H1 (cell line): ENCODE data around the gene DGKI. TPM values are rescaled to one million over a fixed set of nuclear protein-coding genes. Genes with fewer than 3 reads are reported as not detected.

ENCODE experiments used
- CTCF ChIA-PET: fragments of 300-600 bp; sonication (Branson Sonifier 250); formaldehyde crosslinking; loops from one replicate; lab custom pipeline; 2021; ENCODE audit not compliant: partially characterized antibody; lab: Charles Lee
- POLR2A ChIA-PET: fragments of 300-600 bp; sonication (Branson Sonifier 250); formaldehyde crosslinking; loops from one replicate; lab custom pipeline; 2021; ENCODE audit warnings: inconsistent platforms; ENCODE audit not compliant: partially characterized antibody; lab: Charles Lee
- DNase-seq, 2 experiments: peaks; one replicate each; pipeline versions ENCODE4 v3.0.0 to v3.0.0-alpha.2; 2010 to 2022; ENCODE audit warnings: low spot score in 2 of 2, low read depth in 1 of 2, mixed read lengths in 1 of 2
- FAIRE-seq: peaks from 2 replicates; lab custom pipeline; 2011; peaks lifted over from hg19 to GRCh38; lab: Jason Lieb, UNC
- H2AFZ ChIP-seq: 2 replicates; pipeline ENCODE4 v1.8.1; 2012; ENCODE audit warnings: low read length, inconsistent platforms
- H2AK5ac ChIP-seq: 2 replicates; pipeline ENCODE4 v1.6.1; 2013; ENCODE audit warnings: low read depth, low read length
- H2BK120ac ChIP-seq: replicated peaks from 2 replicates; pipeline ENCODE3; 2013; ENCODE audit warnings: low read depth, low read length, inconsistent platforms
- H2BK12ac ChIP-seq: 2 replicates; pipeline ENCODE4 v1.6.1; 2013; ENCODE audit warnings: low read depth, low read length
- H2BK15ac ChIP-seq: 2 replicates; pipeline ENCODE4 v1.6.1; 2013; ENCODE audit warnings: low read length
- H2BK20ac ChIP-seq: 2 replicates; pipeline ENCODE4 v1.6.1; 2013; ENCODE audit warnings: low read length
- H2BK5ac ChIP-seq: 2 replicates; pipeline ENCODE4 v1.6.1; 2013; ENCODE audit warnings: low read depth, low read length
- H3K14ac ChIP-seq: 2 replicates; pipeline ENCODE4 v1.6.1; 2013; ENCODE audit warnings: inconsistent platforms; ENCODE audit not compliant: insufficient read length
- H3K18ac ChIP-seq: 2 replicates; pipeline ENCODE4 v1.6.1; 2013; ENCODE audit warnings: low read length; ENCODE audit errors: extremely low read depth
- H3K23ac ChIP-seq: 2 replicates; pipeline ENCODE4 v1.6.1; 2013; ENCODE audit warnings: inconsistent platforms; ENCODE audit not compliant: insufficient read length
- H3K23me2 ChIP-seq: 2 replicates; pipeline ENCODE4 v1.6.1; 2013; ENCODE audit warnings: low read depth, low read length
- H3K27ac ChIP-seq: 2 replicates; pipeline ENCODE4 v1.6.1; 2011; ENCODE audit warnings: low read depth, low read length, inconsistent platforms
- H3K27me3 ChIP-seq, 4 experiments: replicated peaks in 1 of 4; 1 replicate in 1 of 4; 2 replicates in 3 of 4; pipeline versions ENCODE4 v1.6.1 to v1.8.1; 2011 to 2013; ENCODE audit warnings: low read length in 3 of 4, mild to moderate bottlenecking in 3 of 4, inconsistent platforms in 2 of 4, mixed read lengths in 2 of 4, moderate library complexity in 1 of 4; ENCODE audit not compliant: control insufficient read depth in 3 of 4, insufficient read depth in 3 of 4; ENCODE audit errors: extremely low read depth in 1 of 4
- H3K36me3 ChIP-seq, 4 experiments: 2 replicates each; pipeline versions ENCODE4 v1.6.1 to v1.8.1; 2011 to 2013; ENCODE audit warnings: mild to moderate bottlenecking in 4 of 4, low read length in 3 of 4, moderate library complexity in 2 of 4, control low read depth in 1 of 4, inconsistent platforms in 1 of 4; ENCODE audit not compliant: insufficient read depth in 4 of 4, control insufficient read depth in 2 of 4
- H3K4ac ChIP-seq: replicated peaks from 2 replicates; pipeline ENCODE3; 2013; ENCODE audit warnings: low read length, low read depth, mixed read lengths, inconsistent platforms; ENCODE audit not compliant: insufficient read length
- H3K4me1 ChIP-seq, 4 experiments: replicated peaks in 1 of 4; 1 replicate in 1 of 4; 2 replicates in 3 of 4; pipeline versions ENCODE4 v1.6.1 to v1.8.1; 2011 to 2013; ENCODE audit warnings: low read length in 3 of 4, inconsistent platforms in 2 of 4, mixed read lengths in 1 of 4; ENCODE audit not compliant: insufficient read depth in 4 of 4, control insufficient read depth in 3 of 4
- H3K4me2 ChIP-seq, 2 experiments: 2 replicates each; pipeline versions ENCODE4 v1.6.1 to v1.8.1; 2011 to 2013; ENCODE audit warnings: low read depth in 2 of 2, low read length in 2 of 2, control low read depth in 1 of 2, inconsistent platforms in 1 of 2, mild to moderate bottlenecking in 1 of 2; ENCODE audit not compliant: insufficient read depth in 1 of 2
- H3K4me3 ChIP-seq, 4 experiments: fragments of 200-600, 300-600 bp in 1 of 4; sonication (generic), shearing (Covaris generic), sonication (Bioruptor Twin) in 1 of 4; 2 replicates each; pipeline versions ENCODE4 v1.5.1 to v1.8.1; 2011 to 2016; ENCODE audit warnings: low read length in 4 of 4, low read depth in 3 of 4, control low read depth in 2 of 4, inconsistent platforms in 2 of 4, mild to moderate bottlenecking in 2 of 4, mixed read lengths in 1 of 4, moderate library complexity in 1 of 4; ENCODE audit not compliant: insufficient read depth in 2 of 4; ENCODE audit errors: extremely low read depth in 1 of 4
- H3K56ac ChIP-seq: replicated peaks from 2 replicates; pipeline ENCODE3; 2013; ENCODE audit warnings: low read depth, mild to moderate bottlenecking, mixed read lengths, low read length, inconsistent platforms; ENCODE audit not compliant: insufficient read length
- H3K79me1 ChIP-seq: 2 replicates; pipeline ENCODE4 v1.6.1; 2013; ENCODE audit warnings: low read depth, low read length, control low read depth
- H3K79me2 ChIP-seq, 2 experiments: 2 replicates each; pipeline versions ENCODE4 v1.6.1 to v1.8.1; 2012 to 2013; ENCODE audit warnings: low read length in 2 of 2, mild to moderate bottlenecking in 2 of 2, inconsistent platforms in 1 of 2; ENCODE audit not compliant: insufficient read depth in 2 of 2, control insufficient read depth in 1 of 2
- H3K9ac ChIP-seq, 4 experiments: replicated peaks in 1 of 4; 1 replicate in 1 of 4; 2 replicates in 3 of 4; pipeline versions ENCODE4 v1.6.1 to v1.8.1; 2011 to 2013; ENCODE audit warnings: low read depth in 3 of 4, low read length in 3 of 4, control low read depth in 2 of 4, mild to moderate bottlenecking in 2 of 4, moderate library complexity in 2 of 4, inconsistent platforms in 1 of 4; ENCODE audit errors: extremely low read depth in 1 of 4
- H3K9me3 ChIP-seq, 2 experiments: 2 replicates each; pipeline versions ENCODE4 v1.6.1 to v1.8.1; 2012 to 2013; ENCODE audit warnings: mild to moderate bottlenecking in 2 of 2, moderate library complexity in 2 of 2, control low read depth in 1 of 2, inconsistent platforms in 1 of 2, low read depth in 1 of 2, low read length in 1 of 2, mixed read lengths in 1 of 2; ENCODE audit not compliant: insufficient read depth in 2 of 2
- H4K20me1 ChIP-seq, 2 experiments: replicated peaks in 1 of 2; 2 replicates each; pipeline versions ENCODE3 to v1.8.1; 2011 to 2013; ENCODE audit warnings: inconsistent platforms in 2 of 2, low read length in 2 of 2, mild to moderate bottlenecking in 1 of 2; ENCODE audit not compliant: insufficient read depth in 2 of 2, control insufficient read depth in 1 of 2
- H4K5ac ChIP-seq: 2 replicates; pipeline ENCODE4 v1.6.1; 2013; ENCODE audit warnings: low read length, low read depth, mixed read lengths, inconsistent platforms; ENCODE audit not compliant: insufficient read length
- H4K8ac ChIP-seq: 2 replicates; pipeline ENCODE4 v1.8.0; 2013; ENCODE audit warnings: mild to moderate bottlenecking, moderate library complexity, low read length, inconsistent platforms; ENCODE audit not compliant: insufficient read depth; ENCODE audit errors: extremely low read depth
- H4K91ac ChIP-seq: replicated peaks from 2 replicates; pipeline ENCODE3; 2013; ENCODE audit warnings: low read length, mixed read lengths, inconsistent platforms; ENCODE audit not compliant: insufficient read length
- BCL11A ChIP-seq, 2 experiments: IDR thresholded peaks; one replicate each; pipeline ENCODE4 v1.6.1; 2011; ENCODE audit warnings: low read depth in 2 of 2, low read length in 2 of 2, mild to moderate bottlenecking in 2 of 2
- CTBP2 ChIP-seq: IDR thresholded peaks from 2 replicates; pipeline ENCODE4 v1.7.0; 2011; ENCODE audit warnings: borderline replicate concordance, mild to moderate bottlenecking, moderate library complexity, mixed read lengths, low read length; ENCODE audit not compliant: insufficient read depth, insufficient read length
- GTF2F1 ChIP-seq: IDR thresholded peaks from 2 replicates; pipeline ENCODE4 v1.6.1; 2012; ENCODE audit warnings: low read depth, low read length, improper control_type of control experiment, borderline replicate concordance
- JUN ChIP-seq: IDR thresholded peaks from 2 replicates; pipeline ENCODE4 v1.6.1; 2011; ENCODE audit warnings: low read depth, mild to moderate bottlenecking, improper control_type of control experiment, low read length
- JUND ChIP-seq: IDR thresholded peaks from 2 replicates; pipeline ENCODE4 v1.6.1; 2011; ENCODE audit warnings: mild to moderate bottlenecking, improper control_type of control experiment, low read length
- PHF8 ChIP-seq: fragments of 200-600 bp; sonication (generic); conservative IDR thresholded peaks from 2 replicates; pipeline ENCODE4 v1.7.1; 2012; ENCODE audit warnings: low read depth, mild to moderate bottlenecking, inconsistent platforms, low read length, moderate library complexity
- RAD21 ChIP-seq, 2 experiments: IDR thresholded peaks in 1 of 2; conservative IDR thresholded peaks in 1 of 2; 2 replicates each; pipeline ENCODE4 v1.6.1; 2011; ENCODE audit warnings: low read depth in 2 of 2, low read length in 2 of 2, improper control_type of control experiment in 1 of 2, inconsistent platforms in 1 of 2, mild to moderate bottlenecking in 1 of 2, moderate library complexity in 1 of 2
- SUZ12 ChIP-seq: fragments of 200-600 bp; sonication (generic); IDR thresholded peaks from 2 replicates; pipeline ENCODE4 v1.6.1; 2012; ENCODE audit warnings: mild to moderate bottlenecking, inconsistent platforms, low read length, moderate library complexity, mixed read lengths
- TAF1 ChIP-seq: IDR thresholded peaks from 2 replicates; pipeline ENCODE4 v1.6.1; 2011; ENCODE audit warnings: mild to moderate bottlenecking, low read depth, low read length
- YY1 ChIP-seq: IDR thresholded peaks from 2 replicates; pipeline ENCODE4 v1.6.1; 2011; ENCODE audit warnings: low read depth, mild to moderate bottlenecking, low read length
- WGBS, 2 experiments: shearing (Covaris generic) in 1 of 2; methylation state at CpG; one replicate each; pipeline versions ENCODE4 v1.1.6 to v1.1.7; 2013 to 2015; ENCODE audit warnings: low lambda C conversion rate in 2 of 2, mixed read lengths in 2 of 2, inconsistent platforms in 1 of 2, low coverage in 1 of 2, missing lambda C conversion rate in 1 of 2; ENCODE audit not compliant: insufficient replicate concordance in 2 of 2, insufficient coverage in 1 of 2, insufficient read length in 1 of 2; ENCODE audit errors: extremely low coverage in 1 of 2, missing lambda C conversion rate in 1 of 2; 5-methylcytosine and 5-hydroxymethylcytosine counted together
- polyA plus RNA-seq, 7 experiments: library from polyadenylated mRNA; depleted of rRNA in 3 of 7; stranded (reverse) in 5 of 7; unstranded in 2 of 7; fragments of >200 nt in 5 of 7; fragments of 200-250 nt in 2 of 7; gene quantifications; 1 replicate in 5 of 7; 2 replicates in 1 of 7; 4 replicates in 1 of 7; pipeline versions ENCODE4 v1.2.1 to v1.2.3, GENCODE V29; 2011 to 2013; ENCODE audit warnings: missing spikeins in 2 of 7, mixed read lengths in 2 of 7
- total RNA-seq: library from RNA; stranded (reverse); fragmentation: NEBNext Ultra II Directional; extraction: Animal tissue kit (Norgen Biotek cat#: 25700); gene quantifications from 2 replicates; pipeline ENCODE4 v1.2.1, GENCODE V29; 2021

Gene DGKI
- total and polyA plus RNA-seq, 2 of the 8 experiments (the other 6 are each of a cell fraction or from before 2014, with no cell fraction given): 0.20 to 0.71 TPM

DNA sequence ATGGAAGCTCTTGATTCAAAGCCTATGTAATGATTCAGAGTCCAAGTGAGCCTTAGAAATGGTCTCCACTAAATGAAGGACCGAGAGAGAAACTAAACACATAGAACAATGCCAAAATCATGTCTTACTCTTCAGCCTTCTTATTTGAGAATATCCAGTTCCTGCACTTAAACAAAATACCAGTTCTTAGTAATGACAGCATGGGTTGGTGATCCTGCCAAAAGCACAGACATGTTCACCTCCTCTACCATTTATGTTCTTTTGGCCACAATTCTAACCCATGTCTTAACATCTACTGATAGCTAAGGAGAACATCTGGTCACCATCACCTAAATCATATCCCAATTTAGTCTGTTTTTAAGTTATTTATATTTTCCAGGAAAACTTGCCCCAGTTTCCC lies 263.6 kb downstream of the DGKI start:
- Histone ChIP-seq H4K5ac (no peak overlapping the region), H2BK20ac (no peak overlapping the region), H4K91ac (no peak overlapping the region), H3K36me3 (no peaks in the 10 kb centered on the region), H2AFZ (0 out of 2 replicates have a peak overlapping the region, but pooled peaks have one; percentile 11), H3K9ac (no peak overlapping the region), H2BK5ac (no peak overlapping the region), H3K79me2 (no peaks in the 10 kb centered on the region), H4K8ac (no peak overlapping the region), H2AK5ac (no peak overlapping the region), H2BK12ac (no peak overlapping the region), H4K20me1 (no peaks in the 10 kb centered on the region), H2BK120ac (no peak overlapping the region), H3K4me2 (no peak overlapping the region), H3K18ac (no peak overlapping the region), H3K27ac (no peak overlapping the region), H3K9me3 (no peaks in the 10 kb centered on the region), H3K14ac (no peak overlapping the region), H3K23ac (no peak overlapping the region), H2BK15ac (no peak overlapping the region), H3K56ac (no peak overlapping the region), H3K4me1 (peaks cover 0 to 4% (median 0%) of the 10 kb centered on the region in 4 experiments; a peak in 1 of 7 replicates), H3K23me2 (no peaks in the 10 kb centered on the region), H3K79me1 (no peaks in the 10 kb centered on the region), H3K27me3 (no peaks in the 10 kb centered on the region), H3K4ac (no peak overlapping the region), H3K4me3 (no peak overlapping the region)
- no peak for TF ChIP-seq TAF1
- TF ChIP-seq BCL11A (IDR thresholded peaks at IDR 0.05; ENCODE audit: low read depth in 2 of 2, low read length in 2 of 2): no peak
- no peak for TF ChIP-seq SUZ12
- no peak for TF ChIP-seq GTF2F1
- TF ChIP-seq CTBP2: no peak
- no peak for TF ChIP-seq YY1
- TF ChIP-seq PHF8: no peak
- TF ChIP-seq RAD21 (IDR thresholded peaks at IDR 0.05 in 1 of 2, conservative IDR thresholded peaks at IDR 0.05 in 1 of 2; ENCODE audit: low read depth in 2 of 2, low read length in 2 of 2): no peak
- TF ChIP-seq JUN: no peak
- TF ChIP-seq JUND: no peak
- DNase-seq: no peak
- 81% methylated on average over 1 of the region's 1 CpG; no CpG with 5 or more reads in 1 of the 2 experiments for WGBS, 2 experiments
- POLR2A ChIA-PET: no interaction called here
- CTCF ChIA-PET: interaction anchor here (1.8 to 6.5 kb wide), 2 partner anchors 8 to 414 kb away, joined by 4 to 34 read pairs; no protein-coding TSS in a partner anchor
- FAIRE-seq: no peak
